Neuron (in vitro differentiated cells): Measurements from ENCODE around the gene ZNF839.
"Not testable (repeated sequence)": the region's sequence is repeated elsewhere in the genome, so short reads cannot be mapped to it uniquely, and the experiment has no call there.

Source experiments
- H2AFZ ChIP-seq: one replicate; pipeline ENCODE4 v1.6.1; 2013; ENCODE audit warnings: low read depth, mild to moderate bottlenecking, inconsistent platforms, low read length, moderate library complexity
- H3K27me3 ChIP-seq: one replicate; pipeline ENCODE4 v1.6.1; 2013; ENCODE audit warnings: low read length; ENCODE audit not compliant: insufficient read depth
- H3K36me3 ChIP-seq: one replicate; pipeline ENCODE4 v1.6.1; 2013; ENCODE audit warnings: low read length; ENCODE audit not compliant: insufficient read depth
- H3K4me1 ChIP-seq: one replicate; pipeline ENCODE4 v1.6.1; 2013; ENCODE audit warnings: low read length; ENCODE audit not compliant: insufficient read depth
- H3K4me3 ChIP-seq: 2 replicates; pipeline ENCODE4 v1.5.1; 2013; ENCODE audit warnings: mild to moderate bottlenecking, low read length, moderate library complexity
- H3K9me3 ChIP-seq: one replicate; pipeline ENCODE4 v1.6.1; 2013; ENCODE audit warnings: low read length

The ZNF839 gene

DNA sequence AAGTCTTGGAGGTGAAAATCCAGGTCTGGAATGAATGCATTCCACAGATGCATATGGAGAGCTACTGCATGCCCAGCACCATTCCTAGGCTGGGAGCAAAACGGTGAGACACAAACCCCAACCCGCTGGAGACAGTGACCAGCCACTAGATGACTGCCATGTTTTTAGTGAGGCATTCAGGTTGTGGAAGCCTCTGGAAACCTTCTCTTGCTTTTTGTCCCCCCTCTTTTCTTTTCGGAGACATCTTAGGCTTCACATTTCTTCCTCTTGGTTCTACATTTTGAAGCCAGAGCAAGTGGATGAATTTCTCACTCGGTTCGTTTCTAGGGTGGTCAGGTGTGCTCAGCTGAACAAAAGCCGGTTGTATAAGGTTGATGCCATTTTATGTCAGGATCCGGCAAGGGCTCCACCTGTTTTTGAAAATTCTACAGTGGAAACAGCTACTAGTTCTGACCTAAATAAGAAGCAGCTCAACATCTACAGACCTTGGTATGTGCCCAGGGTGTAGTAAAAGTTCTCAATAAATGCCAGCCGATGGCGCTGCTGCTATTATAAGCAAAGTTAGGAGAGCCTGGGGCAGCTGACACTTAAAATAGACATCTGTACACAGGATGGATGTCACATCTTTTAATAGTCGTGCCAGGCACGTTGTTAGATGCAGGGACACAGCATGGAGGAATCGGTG lies 1.8 kb upstream of the ZNF839 start:
- peak overlapping the region; percentile 92 for H3K4me3 ChIP-seq
- H3K27me3 ChIP-seq = no peaks in the 10 kb centered on the region
- H2AFZ ChIP-seq = peak overlapping the region; percentile 68
- H3K9me3 ChIP-seq = no peaks in the 10 kb centered on the region
- peaks cover 22% of the 10 kb centered on the region for H3K4me1 ChIP-seq
- H3K36me3 ChIP-seq = no peaks in the 10 kb centered on the region

DNA sequence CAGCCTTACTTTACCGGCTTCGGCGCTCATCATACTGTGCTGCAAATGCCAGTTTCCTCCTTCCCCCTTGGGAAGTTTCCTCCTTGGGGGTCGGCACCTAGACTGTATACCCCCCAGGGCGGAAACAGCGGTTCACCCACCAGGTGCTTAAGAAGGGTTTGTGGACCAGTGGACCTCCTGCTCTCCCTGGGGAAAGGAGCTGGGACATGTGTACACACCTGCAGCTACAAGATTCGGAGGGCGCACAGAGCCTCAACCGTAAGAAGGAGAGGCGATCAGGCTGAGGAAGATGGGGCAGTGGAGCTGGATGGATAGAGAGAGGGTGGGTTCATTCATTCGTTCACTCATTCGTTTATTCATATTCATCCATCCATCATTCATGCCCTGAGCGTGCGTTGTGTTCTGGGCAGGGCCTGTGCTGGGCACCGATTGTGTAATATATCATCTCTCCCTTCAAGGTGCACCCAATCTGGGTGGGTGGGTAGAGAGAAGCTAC lies 717 bp upstream of the ZNF839 start:
- Histone ChIP-seq H3K36me3 (no peaks in the 10 kb centered on the region), H3K27me3 (no peaks in the 10 kb centered on the region), H3K9me3 (no peaks in the 10 kb centered on the region), H3K4me3 (peak overlapping the region; percentile 80), H3K4me1 (peaks cover 21% of the 10 kb centered on the region), H2AFZ (peak overlapping the region; percentile 57)

DNA sequence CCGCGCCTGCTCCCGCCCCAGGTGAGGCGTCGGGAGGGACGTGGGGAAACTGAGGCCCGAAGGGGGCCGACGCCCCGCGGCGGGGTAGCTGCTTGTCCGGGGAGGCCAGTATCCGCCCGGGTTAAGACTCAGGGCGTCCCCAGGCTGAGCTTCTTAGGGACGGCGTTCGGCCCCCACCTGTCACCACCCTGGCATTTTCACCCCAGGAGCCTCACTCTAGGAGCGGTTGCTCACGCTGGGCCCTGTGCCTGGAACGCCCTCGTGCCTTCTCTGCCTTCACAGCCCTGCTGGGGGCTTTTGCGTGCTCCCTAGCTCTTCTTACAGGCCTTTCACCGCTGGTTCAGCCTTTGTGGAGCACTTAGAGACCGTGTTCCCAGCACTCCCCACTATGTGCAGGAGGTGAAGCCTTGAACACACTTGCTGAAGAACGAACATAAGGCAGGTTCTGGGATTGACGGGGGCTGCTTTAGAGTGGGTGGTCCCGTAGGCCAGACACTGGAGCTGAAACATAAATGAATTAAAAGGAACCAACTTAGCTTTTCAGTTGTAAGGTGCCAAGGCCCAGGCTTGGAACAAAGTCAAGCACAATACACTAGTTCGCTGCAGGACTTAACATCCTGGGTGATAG lies 601 bp downstream of the ZNF839 start:
- peaks cover 16% of the 10 kb centered on the region for H3K4me1 ChIP-seq
- H3K27me3 ChIP-seq = no peaks in the 10 kb centered on the region
- peak overlapping the region; percentile 12 for H2AFZ ChIP-seq
- no peaks in the 10 kb centered on the region for H3K36me3 ChIP-seq
- H3K9me3 ChIP-seq = no peaks in the 10 kb centered on the region
- H3K4me3 ChIP-seq = peak overlapping the region; percentile 80

DNA sequence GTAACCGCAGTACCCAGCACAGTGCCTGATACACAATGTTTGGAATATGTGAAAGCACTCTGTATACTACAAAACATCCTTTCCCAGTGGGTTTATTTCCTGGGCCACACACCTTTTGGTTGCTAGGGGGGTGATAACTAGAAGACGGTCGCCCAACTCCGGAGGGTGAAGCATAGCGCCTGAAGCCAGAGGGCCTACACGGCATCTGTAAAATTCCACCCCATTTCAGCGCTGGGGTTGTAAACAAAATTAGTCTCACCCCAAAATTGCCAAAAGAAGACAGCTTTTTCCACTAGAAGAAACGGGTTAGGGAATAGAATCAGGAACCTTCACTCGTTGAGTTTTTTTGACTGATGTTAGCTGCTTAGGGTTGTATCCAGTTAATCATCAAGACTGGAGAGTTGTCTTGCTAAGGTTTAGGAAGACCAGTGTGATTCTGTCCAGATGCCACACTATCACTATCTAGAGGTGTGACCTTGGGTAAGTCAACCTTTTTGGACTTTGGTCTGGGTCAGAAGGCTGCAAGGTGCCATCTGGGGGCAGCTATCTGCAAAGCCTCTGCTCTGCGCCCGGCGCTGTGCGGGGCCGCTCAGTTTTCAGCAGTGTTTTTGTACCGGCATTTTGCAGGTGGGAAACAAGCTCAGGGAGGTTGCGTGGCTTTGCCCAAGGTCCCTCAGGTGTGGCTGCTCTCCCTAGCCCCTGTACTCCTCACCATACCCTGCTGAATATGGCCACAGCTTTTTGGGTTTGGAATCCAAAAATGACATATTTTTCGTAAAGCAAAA lies 1.3 kb downstream of the ZNF839 start:
- Histone ChIP-seq H3K9me3 (no peaks in the 10 kb centered on the region), H3K4me3 (peak overlapping the region; percentile 80), H2AFZ (no peak overlapping the region), H3K36me3 (peaks cover 3% of the 10 kb centered on the region), H3K27me3 (no peaks in the 10 kb centered on the region), H3K4me1 (peaks cover 13% of the 10 kb centered on the region)

DNA sequence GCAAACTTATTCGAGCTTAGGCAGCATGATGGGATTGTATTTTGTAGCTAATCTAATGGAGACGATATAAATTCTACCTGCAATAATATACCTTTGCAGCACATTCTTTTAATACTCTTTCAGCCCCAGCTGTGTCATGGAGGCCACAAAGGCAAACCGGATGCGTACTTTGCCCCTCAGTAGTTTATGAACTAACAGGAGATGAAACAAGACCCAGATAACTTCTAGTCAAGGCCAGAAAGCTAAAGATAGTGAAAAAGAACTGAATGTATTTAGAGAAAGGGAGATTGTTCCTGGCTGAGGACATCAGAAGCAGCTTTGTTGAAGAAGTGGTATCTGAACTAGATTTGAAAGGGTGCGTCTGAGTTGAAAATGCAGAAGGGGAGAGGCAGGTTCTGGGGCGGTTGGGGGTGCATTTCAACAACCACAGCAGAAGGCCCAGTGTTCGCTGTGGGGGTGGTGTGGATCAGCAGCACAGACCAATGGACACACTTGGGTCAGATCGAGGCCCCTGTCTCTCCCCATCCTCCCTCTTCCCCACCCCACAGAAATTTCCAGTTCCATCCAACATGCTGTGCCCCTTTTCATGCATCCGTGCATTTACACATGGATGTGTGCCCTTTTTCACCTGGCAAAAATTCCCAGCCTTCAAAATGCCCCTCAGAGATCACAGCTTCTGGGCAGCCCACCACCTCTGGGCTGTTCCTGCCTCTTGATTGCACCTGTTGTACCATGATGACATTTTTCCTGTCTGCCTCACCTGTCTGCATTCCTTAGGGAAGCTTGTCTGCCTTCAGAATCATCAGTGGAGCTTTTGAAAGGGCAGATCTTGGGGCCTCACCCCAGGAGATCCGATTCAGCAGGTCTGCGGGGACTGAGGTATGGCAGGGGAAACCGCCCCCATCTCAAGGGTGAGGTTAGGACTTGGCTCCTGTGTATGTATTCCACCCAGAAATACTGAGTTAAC lies 2.2 kb downstream of the ZNF839 start:
- no peak overlapping the region for H3K4me3 ChIP-seq
- peaks cover 13% of the 10 kb centered on the region for H3K4me1 ChIP-seq
- no peak overlapping the region for H2AFZ ChIP-seq
- no peaks in the 10 kb centered on the region for H3K27me3 ChIP-seq
- H3K9me3 ChIP-seq = no peaks in the 10 kb centered on the region
- H3K36me3 ChIP-seq = peaks cover 5% of the 10 kb centered on the region

DNA sequence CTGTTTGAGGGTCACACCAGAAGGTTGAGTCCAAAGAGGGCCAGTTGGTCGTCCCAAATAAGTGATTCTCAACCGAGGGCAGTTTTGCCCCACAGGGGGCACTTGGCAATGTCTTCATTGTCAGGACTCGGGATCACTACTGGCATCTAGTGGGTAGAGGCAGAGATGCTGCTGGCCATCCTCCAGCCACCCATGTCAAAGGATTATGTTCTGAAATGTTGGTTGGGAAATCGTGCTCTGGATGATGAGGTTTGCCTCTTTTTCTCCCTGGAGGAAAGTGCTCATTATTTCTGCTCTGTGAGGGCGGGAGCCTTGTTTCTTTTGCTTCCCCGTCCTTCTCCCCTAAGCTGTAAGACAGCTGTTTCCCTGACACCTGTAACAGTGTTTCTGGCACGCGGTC lies 3.6 kb downstream of the ZNF839 start:
- Histone ChIP-seq H3K4me1 (peaks cover 13% of the 10 kb centered on the region), H3K27me3 (no peaks in the 10 kb centered on the region), H3K4me3 (no peak overlapping the region), H2AFZ (no peak overlapping the region), H3K9me3 (no peaks in the 10 kb centered on the region), H3K36me3 (peaks cover 5% of the 10 kb centered on the region)

DNA sequence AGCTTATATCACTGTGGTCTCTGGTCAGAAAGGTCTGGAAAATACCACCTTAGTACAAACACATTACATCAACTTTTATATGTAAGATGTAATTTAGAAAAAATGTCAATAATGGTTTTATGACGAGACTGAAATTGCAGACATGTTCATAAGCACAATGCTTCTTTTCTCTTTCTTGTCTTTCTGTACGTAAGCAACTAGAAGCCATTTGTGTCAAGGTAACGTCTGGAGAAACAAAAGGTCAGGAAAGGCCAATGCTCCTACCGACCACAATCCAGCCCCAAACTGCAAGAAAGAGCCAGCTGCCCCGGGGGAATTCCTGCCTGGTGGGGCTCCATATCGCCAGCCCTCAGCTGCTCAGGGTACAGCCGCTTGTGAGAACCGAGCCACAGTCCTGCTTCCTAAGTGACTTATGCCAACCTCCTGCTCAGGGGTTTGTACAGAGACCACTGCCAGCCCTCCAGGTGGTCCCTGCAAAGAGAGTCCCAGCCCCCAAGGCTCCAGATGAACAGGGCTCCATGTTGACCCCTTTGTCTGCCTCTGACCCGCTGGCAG lies 6.3 kb downstream of the ZNF839 start:
- no peaks in the 10 kb centered on the region for H3K27me3 ChIP-seq
- H3K36me3 ChIP-seq = peaks cover 5% of the 10 kb centered on the region
- no peak overlapping the region for H3K4me3 ChIP-seq
- H3K4me1 ChIP-seq = peaks cover under 1% of the 10 kb centered on the region
- H2AFZ ChIP-seq = no peak overlapping the region
- no peaks in the 10 kb centered on the region for H3K9me3 ChIP-seq

DNA sequence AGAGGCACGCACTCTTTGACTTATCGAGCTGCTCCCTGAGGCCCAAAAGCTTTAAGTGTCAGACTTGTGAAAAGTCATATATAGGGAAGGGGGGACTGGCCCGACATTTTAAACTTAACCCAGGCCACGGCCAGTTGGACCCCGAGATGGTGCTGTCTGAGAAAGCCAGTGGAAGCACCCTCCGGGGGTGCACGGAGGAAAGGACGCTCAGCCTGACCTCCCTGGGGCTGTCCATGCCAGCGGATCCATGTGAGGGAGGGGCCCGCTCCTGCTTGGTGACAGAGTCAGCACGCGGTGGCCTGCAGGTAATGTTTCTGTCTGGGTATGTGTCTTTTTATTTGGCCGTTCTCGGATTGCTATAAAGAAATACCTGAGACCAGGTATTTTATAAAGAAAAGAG lies 7.0 kb downstream of the ZNF839 start:
- Histone ChIP-seq H3K36me3 (peaks cover 6% of the 10 kb centered on the region), H3K9me3 (no peaks in the 10 kb centered on the region), H3K27me3 (no peaks in the 10 kb centered on the region), H3K4me3 (no peak overlapping the region), H2AFZ (no peak overlapping the region), H3K4me1 (no peaks in the 10 kb centered on the region)

DNA sequence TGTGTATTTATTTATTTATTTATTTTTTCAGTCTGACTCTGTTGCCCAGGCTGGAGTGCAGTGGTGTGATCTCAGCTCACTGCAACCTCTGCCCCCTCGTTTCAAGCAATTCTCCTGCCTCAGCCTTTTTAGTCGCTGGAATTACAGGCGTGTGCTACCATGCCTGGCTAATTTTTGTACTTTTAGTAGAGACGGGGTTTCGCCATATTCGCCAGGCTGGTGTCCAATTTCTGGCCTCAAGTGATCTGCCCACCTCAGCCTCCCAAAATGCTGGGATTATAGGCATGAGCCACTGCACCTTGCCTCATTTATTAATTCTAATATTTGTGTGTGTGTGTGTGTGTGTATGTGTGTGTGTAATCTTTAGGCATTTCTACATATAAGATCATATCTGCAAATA lies 9.8 kb downstream of the ZNF839 start:
- H3K36me3 ChIP-seq = peaks cover 26% of the 10 kb centered on the region
- H3K4me3 ChIP-seq, H3K27me3 ChIP-seq, H3K9me3 ChIP-seq, H2AFZ ChIP-seq, H3K4me1 ChIP-seq: not testable (repeated sequence)

DNA sequence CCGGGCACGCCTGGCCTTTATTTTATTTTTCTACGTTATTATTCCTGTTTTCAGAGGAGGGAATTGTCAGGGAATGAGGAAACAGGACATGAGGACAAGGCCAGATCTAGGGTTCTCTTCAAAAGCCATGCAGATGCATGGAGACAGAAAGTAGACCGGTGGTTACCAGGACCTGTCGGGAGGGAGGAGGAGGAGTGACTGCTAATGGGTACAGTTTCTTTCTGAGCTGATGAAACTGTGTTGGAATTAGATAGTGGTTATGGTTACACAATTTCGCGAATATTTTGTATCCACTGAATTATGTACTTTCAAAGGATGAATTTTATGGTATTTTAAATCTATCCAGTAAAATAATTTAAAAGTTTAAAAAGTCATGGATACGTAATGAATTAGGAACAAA lies 11.3 kb downstream of the ZNF839 start:
- H3K4me3 ChIP-seq = no peak overlapping the region
- no peaks in the 10 kb centered on the region for H3K9me3 ChIP-seq
- H3K36me3 ChIP-seq = peaks cover 36% of the 10 kb centered on the region
- H3K27me3 ChIP-seq = no peaks in the 10 kb centered on the region
- H3K4me1 ChIP-seq = no peaks in the 10 kb centered on the region
- H2AFZ ChIP-seq = no peak overlapping the region

DNA sequence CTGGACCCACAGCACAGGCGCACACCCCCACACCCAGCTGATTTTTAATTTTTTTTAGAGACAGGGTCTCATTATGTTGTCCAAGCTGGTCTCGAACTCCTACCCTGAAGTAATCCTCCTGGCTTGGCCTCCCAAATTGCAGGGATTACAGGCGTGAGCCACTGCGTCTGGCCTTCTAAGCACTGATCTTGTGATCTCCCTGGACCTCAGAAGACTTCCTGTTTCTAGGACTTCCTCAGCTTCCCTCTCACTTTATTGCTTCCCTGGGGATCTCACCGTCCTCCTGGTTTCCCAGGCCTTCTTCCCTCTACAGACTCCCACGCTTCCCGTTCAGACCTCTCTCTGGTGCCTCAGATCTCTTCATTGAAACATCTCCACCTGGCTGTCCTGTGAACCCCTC lies 13.8 kb downstream of the ZNF839 start:
- Histone ChIP-seq H2AFZ (no peak overlapping the region), H3K27me3 (no peaks in the 10 kb centered on the region), H3K4me3 (no peak overlapping the region), H3K9me3 (no peaks in the 10 kb centered on the region), H3K36me3 (peaks cover 50% of the 10 kb centered on the region), H3K4me1 (no peaks in the 10 kb centered on the region)
